ENCODE results near the gene TMBIM4. TPM values are rescaled to one million over a fixed set of nuclear protein-coding genes. Genes with fewer than 3 reads are reported as not detected.

The TMBIM4 gene
- total and polyA plus RNA-seq, 2 experiments from 2014 or later: 59.6 to 63.6 TPM

DNA sequence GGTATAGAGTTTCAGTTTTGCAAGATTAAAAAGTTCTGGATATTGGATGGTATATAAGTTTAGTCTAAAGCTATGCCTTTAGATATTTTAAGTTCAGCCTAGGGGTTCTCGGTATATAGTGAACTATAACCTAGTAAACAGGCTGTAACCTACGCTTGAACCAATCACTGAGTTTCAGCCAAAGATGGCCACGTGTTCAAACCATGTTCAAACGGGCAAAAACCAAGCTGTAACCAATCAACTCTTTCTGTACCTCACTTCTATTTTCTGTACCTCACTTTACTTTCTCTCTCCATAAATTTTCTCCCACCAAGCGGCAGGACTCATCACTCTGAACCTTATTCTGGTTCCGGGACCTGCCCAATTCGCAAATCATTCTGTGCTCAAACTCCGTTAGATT lies 1.4 kb downstream of the TMBIM4 start (continued):
- no peak for TF ChIP-seq ZNF331 (CRISPR knock-in tag; IDR thresholded peaks at IDR 0.05; ENCODE audit: low read depth)
- no peak for TF ChIP-seq EZH2 (IDR thresholded peaks at IDR 0.05; ENCODE audit: low read depth, unreplicated experiment)
- no peak for TF ChIP-seq JUNB (IDR thresholded peaks at IDR 0.05; ENCODE audit: unreplicated experiment)

DNA sequence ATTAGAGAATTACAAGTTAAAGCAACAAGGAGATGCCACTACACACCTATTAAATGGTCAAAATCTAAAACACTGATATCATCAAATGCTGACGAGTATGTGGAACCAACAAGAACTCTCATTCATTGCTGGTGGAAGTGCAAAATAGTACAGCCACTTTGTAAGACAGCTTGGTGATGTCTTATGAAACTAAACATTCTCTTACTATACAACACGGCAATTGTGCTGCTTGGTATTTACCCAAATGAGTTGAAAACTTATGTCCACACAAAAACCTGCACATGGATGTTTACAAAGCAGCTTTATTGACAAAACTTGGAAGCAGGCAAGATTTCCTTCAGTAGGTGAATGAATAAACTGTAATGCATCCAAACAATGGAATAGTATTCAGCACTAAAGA lies 3.2 kb downstream of the TMBIM4 start:
- Histone ChIP-seq H3K27me3 (ENCODE audit: insufficient read depth) (no peaks in the 10 kb centered on the region), H4K20me1 (replicated peaks; ENCODE audit: insufficient read depth) (no peaks in the 10 kb centered on the region), H2AFZ (no peak overlapping the region), H3K79me2 (replicated peaks; ENCODE audit: insufficient read depth) (peaks cover 70% of the 10 kb centered on the region), H3K4me1 (ENCODE audit: insufficient read depth) (no peaks in the 10 kb centered on the region; the same call in 1 of the 2 replicates), H3K36me3 (ENCODE audit: insufficient read depth) (no peaks in the 10 kb centered on the region), H3K27ac (ENCODE audit: low read depth) (no peak overlapping the region), H3K4me2 (no peak overlapping the region), H3K4me3 (no peak overlapping the region), H3F3A (replicated peaks; ENCODE audit: low read depth) (no peaks in the 10 kb centered on the region; the same call in 1 of the 2 replicates), H3K9me2 (ENCODE audit: insufficient read depth) (no peaks in the 10 kb centered on the region)
- H3K27me3 Mint-ChIP-seq (ENCODE audit: insufficient read depth, low read depth, poor library complexity): peaks cover 1% of the 10 kb centered on the region
- peaks cover 20% of the 10 kb centered on the region for H3K36me3 Mint-ChIP-seq (ENCODE audit: low read depth)
- H3K9me3 Mint-ChIP-seq: peaks cover 14% of the 10 kb centered on the region; the same call in 2 of the 3 replicates
- H3K4me1 Mint-ChIP-seq: peaks cover 10% of the 10 kb centered on the region; the same call in 2 of the 3 replicates
- DNase-seq (ENCODE audit: low spot score) (no peak), ATAC-seq (no peak)
- H3K4me3 Mint-ChIP-seq: no peak overlapping the region
- TF ChIP-seq, protein P1, sequence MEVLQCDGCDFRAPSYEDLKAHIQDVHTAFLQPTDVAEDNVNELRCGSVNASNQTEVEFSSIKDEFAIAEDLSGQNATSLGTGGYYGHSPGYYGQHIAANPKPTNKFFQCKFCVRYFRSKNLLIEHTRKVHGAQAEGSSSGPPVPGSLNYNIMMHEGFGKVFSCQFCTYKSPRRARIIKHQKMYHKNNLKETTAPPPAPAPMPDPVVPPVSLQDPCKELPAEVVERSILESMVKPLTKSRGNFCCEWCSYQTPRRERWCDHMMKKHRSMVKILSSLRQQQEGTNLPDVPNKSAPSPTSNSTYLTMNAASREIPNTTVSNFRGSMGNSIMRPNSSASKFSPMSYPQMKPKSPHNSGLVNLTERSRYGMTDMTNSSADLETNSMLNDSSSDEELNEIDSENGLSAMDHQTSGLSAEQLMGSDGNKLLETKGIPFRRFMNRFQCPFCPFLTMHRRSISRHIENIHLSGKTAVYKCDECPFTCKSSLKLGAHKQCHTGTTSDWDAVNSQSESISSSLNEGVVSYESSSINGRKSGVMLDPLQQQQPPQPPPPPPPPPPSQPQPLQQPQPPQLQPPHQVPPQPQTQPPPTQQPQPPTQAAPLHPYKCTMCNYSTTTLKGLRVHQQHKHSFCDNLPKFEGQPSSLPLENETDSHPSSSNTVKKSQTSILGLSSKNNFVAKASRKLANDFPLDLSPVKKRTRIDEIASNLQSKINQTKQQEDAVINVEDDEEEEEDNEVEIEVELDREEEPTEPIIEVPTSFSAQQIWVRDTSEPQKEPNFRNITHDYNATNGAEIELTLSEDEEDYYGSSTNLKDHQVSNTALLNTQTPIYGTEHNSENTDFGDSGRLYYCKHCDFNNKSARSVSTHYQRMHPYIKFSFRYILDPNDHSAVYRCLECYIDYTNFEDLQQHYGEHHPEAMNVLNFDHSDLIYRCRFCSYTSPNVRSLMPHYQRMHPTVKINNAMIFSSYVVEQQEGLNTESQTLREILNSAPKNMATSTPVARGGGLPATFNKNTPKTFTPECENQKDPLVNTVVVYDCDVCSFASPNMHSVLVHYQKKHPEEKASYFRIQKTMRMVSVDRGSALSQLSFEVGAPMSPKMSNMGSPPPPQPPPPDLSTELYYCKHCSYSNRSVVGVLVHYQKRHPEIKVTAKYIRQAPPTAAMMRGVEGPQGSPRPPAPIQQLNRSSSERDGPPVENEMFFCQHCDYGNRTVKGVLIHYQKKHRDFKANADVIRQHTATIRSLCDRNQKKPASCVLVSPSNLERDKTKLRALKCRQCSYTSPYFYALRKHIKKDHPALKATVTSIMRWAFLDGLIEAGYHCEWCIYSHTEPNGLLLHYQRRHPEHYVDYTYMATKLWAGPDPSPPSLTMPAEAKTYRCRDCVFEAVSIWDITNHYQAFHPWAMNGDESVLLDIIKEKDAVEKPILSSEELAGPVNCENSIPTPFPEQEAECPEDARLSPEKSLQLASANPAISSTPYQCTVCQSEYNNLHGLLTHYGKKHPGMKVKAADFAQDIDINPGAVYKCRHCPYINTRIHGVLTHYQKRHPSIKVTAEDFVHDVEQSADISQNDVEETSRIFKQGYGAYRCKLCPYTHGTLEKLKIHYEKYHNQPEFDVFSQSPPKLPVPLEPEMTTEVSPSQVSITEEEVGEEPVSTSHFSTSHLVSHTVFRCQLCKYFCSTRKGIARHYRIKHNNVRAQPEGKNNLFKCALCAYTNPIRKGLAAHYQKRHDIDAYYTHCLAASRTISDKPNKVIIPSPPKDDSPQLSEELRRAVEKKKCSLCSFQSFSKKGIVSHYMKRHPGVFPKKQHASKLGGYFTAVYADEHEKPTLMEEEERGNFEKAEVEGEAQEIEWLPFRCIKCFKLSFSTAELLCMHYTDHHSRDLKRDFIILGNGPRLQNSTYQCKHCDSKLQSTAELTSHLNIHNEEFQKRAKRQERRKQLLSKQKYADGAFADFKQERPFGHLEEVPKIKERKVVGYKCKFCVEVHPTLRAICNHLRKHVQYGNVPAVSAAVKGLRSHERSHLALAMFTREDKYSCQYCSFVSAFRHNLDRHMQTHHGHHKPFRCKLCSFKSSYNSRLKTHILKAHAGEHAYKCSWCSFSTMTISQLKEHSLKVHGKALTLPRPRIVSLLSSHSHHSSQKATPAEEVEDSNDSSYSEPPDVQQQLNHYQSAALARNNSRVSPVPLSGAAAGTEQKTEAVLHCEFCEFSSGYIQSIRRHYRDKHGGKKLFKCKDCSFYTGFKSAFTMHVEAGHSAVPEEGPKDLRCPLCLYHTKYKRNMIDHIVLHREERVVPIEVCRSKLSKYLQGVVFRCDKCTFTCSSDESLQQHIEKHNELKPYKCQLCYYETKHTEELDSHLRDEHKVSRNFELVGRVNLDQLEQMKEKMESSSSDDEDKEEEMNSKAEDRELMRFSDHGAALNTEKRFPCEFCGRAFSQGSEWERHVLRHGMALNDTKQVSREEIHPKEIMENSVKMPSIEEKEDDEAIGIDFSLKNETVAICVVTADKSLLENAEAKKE (CRISPR knock-in tag; IDR thresholded peaks at IDR 0.05): no peak
- TF ChIP-seq JUNB (IDR thresholded peaks at IDR 0.05; ENCODE audit: unreplicated experiment): no peak
- TF ChIP-seq STAT1 (IDR thresholded peaks at IDR 0.05; ENCODE audit: unreplicated experiment): no peak
- no peak for TF ChIP-seq POLR2AphosphoS5 (IDR thresholded peaks at IDR 0.05; ENCODE audit: low read depth)
- no peak for TF ChIP-seq ZNF331 (CRISPR knock-in tag; IDR thresholded peaks at IDR 0.05; ENCODE audit: low read depth)
- no peak for TF ChIP-seq CREB1 (CRISPR knock-in tag; IDR thresholded peaks at IDR 0.05; ENCODE audit: low read depth)
- no peak overlapping the region for H3K27ac Mint-ChIP-seq
